ENCODE measurements around the gene EHD4.

Gene EHD4

DNA sequence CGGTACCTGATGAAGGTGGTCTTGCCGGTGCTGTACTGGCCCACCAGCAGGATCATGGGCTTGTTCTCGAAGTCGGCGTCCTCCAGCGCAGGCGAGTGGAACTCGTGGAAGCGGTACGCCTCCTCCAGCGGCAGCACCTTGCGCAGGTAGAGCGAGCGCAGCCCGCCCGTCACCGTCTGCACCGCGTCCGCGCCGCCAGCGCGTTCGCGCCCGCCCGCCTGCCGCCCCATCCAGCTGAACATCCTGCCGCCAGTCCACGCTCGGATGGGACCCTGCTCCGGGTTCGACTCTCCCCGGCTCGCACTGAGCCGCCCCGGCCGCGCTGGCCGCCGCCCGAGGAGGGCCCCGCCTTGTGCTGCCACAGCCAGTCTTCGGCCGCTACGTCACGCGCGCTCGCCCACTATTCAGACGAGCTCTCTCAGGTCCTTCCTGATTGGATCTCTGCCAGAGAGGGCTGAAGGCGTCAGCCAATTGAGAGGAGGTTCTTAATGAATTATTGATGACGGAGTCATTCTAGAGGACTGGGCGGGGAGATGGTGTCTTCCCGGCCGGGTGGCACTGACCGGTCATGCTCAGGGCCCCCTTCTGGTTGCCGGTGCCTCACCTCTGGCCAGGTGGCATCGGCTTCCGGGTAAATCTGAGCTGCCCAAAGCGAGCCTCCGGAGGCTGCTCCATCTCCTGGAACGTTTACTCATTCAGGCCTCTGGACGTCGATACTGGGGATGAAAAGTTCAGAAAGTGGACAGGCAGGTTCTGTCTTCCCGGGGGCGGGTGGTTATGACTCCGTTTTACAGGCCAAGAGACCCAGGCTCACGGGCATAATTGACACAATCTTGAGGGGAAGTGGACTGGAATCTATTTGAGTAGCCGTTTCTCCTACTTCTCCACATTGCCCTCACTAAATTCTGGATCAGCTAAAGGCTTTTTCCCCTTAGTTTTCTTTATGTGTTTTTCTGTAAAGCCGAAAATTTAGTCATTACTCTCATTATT, at the start of gene EHD4:
EHD4 (minus strand) TSS at position 305 of the 990 bp plus-strand sequence; CDS start at position 242, 63 bp downstream.
- peak; percentile 93 for DNase-seq

DNA sequence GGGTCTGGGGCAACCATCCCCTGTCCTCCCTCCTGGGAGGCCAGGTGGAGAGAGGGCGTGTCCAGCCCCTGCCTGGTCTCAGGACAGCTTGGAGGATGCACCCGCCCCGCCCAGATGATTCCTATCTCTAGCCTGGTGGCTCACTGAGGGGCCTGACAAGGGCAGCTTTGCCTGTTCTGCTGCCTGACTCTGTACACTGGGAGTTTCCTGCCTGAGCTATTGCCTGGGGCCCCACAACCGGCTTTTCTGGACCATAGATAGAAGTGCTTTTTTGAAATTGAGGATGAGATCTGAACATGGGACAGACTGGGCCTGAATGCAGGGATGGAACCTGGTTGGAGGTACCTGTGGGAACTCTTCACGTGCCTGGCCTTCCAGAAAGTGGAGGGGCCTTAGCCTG, 49.2 kb upstream of the EHD4 start:
- DNase-seq = no peak

DNA sequence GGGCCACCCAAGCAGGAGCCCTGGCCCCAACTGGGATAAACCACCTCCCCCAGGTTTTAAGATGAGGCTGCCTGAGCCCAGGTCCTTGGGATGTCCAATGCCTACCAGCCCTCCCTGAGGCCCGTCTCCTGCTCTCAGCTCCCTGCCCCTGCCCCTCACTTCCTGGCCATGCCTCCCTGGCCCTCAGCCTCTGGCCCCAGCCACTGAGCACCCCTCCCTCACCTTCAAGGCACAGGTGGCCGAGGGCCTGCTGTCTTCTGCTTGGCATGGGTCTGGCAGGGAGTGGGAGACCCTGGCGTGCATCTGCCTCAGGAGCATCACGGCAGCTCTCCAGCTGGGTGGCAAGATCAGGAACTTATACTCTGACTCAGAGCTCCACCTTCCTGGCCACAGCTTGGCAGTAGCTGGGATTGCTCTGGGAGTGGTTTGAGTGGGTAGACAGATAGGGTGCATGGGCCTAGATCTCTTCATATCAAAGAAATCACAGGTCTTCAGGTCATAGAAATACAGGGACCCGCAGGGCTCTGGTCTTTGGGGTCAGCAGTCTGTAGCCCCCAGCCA, 48.4 kb upstream of the EHD4 start, which contains the start of gene PLA2G4E:
PLA2G4E (minus strand) TSS at position 330 of the 561 bp plus-strand sequence; CDS start at position 318, 12 bp downstream.
- peak; percentile 3 for DNase-seq

GRCh38 chr15:42018306-42019224, 46.2 kb upstream of the EHD4 start:
- no peak for DNase-seq

DNA sequence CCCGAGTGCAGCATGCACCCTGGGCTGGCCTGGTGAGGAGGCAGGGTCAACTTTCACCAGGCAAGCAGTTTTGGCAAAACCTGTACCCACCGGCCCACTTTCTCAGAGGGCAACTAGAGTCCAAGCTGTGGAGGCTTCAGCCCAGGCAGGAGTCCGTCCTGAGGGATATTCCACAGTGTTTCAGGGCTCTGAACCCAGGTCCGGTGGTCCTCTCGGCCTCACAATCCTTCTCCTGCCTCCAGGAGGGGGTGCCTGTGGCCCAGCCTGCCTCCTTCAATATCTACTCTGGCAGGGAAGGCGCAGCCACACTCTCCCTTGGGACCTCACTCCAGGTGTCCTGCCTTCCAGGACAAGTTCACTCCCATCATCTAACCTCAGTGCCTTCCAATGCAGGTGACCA, 44.6 kb upstream of the EHD4 start:
- DNase-seq = no peak

DNA sequence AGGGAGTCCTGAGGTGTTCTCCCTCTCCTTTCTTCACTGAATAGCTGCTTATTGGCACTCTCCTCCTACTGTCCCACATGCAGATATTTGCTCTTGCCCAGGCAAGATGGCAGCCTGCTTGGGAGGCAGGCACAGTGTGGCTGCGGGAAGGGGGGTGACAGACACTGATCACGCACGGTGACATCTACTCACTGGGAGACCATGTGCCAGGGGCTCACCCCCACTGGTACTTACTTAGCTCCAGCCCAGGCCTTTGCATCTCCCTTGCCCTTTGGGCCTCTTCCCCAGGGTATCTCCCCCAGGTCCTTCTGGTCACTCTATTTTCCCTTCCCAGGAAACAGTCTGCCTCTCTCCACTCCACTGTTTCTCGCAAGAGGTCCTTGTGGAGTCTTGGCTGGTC, 42.0 kb upstream of the EHD4 start:
- DNase-seq = no peak

DNA sequence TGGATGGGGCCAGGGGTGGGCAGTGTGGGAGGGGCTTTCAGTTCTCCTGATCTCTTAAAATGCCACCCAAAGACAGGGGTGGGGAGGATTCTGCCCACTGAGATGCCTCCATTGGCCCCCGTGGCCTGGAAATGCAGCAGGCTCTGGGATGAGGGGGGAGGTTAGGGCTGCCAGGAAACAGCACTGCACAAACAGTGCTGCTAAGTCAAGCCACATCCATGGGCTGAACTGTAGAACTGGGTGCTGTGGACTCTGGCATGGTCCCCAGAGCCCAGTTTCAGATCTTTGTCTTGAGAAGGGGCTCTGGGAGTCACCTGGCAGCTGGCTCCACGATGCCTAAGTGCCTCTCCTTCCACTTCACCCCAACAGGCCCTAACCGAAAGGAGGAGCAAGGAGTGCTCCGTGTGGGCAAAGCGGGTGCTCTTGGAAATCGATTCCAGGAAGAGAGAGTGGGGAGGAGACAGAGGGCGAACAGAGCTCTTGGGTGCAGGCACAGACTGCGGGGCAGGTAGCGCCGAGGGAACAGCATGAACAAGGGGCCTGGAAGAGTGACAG, 40.6 kb upstream of the EHD4 start:
- DNase-seq = no peak

GRCh38 chr15:42012241-42012640, 39.9 kb upstream of the EHD4 start:
- no peak for DNase-seq

GRCh38 chr15:42011074-42011473, 38.7 kb upstream of the EHD4 start:
- no peak for DNase-seq

- DNase-seq = no peak
Measured at GRCh38 chr15:42010434-42010833, 38.1 kb upstream of the EHD4 start.

- DNase-seq = no peak
Measured at GRCh38 chr15:42009474-42009873, 37.1 kb upstream of the EHD4 start.

DNA sequence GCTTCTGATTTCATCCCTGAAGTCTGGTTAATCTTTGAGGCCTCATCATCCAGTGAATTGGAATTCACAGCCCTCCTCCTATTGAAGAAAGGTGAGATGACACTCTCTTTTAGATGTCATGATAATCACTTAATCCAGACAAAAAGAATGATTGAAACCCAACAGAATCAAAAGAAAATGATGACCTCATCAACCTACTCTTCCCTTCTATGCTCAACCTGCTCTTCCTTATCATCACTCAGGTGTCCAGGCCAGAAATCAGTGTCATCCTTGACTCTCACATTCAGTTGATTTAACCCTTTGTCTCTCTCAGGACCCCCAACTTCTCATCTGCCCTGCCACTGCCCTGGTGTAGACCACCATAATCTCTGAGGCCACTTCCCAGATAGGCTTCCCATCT, 36.7 kb upstream of the EHD4 start:
- DNase-seq = no peak

DNA sequence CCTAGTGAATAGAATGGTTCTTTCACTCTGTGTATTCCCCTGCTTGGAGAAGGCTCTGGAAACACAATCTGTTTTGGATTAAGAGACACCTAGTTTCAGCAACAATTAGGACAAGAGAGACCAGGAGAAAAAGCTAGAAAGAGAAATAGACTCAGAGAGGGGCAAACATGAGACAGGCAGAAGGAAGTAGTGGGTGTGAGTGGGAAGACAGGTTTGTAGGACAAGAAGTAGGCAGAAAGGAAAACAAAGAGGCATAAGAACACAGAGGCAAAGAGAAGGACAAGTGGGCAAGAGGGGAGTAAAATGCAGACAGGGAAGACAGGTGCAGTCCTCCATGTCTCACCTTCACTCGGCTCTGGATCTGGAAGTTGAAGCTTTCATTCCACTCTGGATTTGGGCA, 35.0 kb upstream of the EHD4 start:
- no peak for DNase-seq

DNA sequence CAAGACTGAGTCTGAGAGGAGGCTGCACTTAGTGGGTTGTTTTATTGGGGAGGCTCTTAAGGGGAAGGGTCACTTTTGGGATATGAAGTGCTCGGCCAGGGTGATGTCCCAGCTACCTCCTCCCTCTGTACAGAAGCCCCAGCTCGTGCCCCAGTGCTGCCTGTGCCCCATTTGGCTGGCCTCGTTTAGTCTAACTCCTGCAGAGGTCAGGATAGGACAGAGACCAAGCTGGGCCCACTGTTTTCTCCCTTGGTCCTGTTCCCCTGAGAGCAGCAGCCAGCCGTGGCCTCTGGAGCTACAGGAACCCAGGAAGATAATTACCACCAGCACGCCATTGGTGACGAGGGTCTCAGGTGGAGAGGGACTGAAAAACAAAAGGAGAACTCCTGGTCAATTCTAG, 30.0 kb upstream of the EHD4 start:
- DNase-seq = no peak

DNA sequence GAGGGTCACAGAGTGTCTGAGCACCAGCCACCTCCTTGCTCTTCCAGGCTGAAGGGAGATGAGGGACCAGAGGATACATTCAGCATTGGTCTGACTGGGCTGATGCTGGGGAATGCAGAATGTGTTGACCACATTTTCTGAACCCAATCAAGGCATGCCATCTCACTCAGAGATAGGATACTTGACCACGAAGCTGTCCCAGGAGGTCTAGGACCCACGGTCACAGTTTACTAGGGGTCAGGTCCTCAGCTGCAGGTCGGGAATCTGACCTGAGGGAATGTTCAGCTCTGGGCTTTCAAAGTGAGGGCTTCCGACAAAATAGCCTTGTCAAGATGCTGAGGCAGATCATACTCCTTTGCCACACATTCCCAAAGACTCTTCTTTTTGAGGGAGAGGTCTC, 28.9 kb upstream of the EHD4 start:
- no peak for DNase-seq

DNA sequence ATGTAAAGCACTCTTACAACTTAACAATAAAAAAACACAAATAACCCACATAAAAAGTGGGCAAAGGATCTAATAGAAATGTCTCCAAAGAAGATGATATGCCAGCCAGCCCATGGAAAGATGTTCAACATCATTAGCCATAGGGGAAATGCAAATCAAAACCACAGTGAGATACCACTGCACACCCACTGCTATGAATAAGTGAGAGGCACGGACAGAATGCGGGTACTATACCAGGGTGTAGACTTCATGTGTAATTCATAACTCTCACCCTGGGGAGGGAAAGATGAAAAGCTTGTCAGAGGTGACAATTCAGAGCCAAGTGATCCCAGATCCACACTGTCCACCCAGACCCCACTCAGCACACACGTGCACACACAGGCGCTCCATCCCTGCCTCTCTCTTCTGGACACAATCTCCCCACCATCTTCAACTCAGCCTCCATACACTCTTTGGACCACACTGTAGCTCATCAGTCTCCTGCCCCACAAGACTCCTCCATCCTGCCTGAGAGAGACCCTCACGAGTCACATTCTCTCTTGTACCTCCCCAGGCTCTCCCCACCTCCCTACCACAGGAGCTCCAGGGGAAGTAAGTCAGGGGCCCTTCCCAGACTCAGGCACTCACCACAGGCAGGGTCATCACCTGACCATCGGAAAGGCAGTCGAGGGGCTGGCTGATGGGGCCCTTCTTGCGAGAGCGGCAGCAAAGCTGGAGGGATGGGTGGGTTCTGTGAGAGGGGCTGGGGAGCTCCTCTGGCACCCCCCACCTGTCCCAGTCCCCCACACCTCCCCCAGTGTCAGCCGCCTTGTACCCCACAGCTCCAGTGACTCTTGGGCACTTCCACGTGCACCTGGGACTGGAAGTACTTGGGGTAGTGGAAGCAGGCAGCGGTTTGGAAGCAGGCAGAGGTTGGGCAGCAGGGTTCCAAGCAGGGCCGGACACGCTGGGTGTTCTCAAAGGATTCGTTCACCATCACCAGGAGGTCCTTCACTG, 27.2 kb upstream of the EHD4 start:
- no peak for DNase-seq

- no peak for DNase-seq
Measured at GRCh38 chr15:41997845-41998244, 25.5 kb upstream of the EHD4 start.

DNA sequence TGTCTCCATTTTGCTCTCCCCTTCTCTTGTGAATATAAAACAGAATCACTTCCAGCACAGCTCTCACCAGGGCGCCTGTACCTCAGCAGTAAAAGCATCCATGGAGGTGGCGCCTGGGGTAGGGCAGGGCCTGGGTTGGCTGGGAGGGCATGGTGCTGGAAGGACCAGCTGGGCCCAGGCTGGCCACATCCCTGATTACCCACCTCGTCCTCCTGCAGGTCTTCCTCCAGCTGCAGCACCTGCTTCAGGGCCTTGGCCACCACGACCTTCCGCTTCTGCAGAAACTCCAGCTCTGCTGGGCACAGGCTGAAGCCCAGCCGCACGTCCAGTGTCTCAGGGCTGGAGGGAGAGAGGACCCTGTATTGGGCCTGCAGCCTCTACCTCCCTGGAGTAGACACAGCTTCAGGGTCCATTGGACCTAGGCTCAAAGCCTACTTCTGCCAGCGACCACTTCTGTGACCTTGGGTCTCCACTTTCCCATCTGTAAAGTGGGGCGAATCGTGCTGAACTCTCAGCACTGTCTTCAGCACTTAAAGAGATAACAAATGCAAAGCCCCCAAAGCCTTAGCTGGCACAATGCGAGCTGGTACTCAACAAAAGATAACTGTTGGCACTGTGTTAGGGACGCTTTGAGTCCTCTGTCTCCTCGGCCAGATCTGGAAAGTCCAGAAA, 24.7 kb upstream of the EHD4 start:
- DNase-seq = no peak

GRCh38 chr15:41996376-41996775, 24.0 kb upstream of the EHD4 start:
- no peak for DNase-seq

GRCh38 chr15:41995476-41995855, 23.1 kb upstream of the EHD4 start:
- no peak for DNase-seq
